Stimulated activated CD8-positive, alpha-beta memory T cell treated with anti-CD3 and anti-CD28 coated beads, Interleukin-12 subunit alpha, Interleukin-12 subunit beta, amount 100 ng/mL, for 24 hours (primary cell): ENCODE measurements around the gene LRRC8A.
"Not testable (repeated sequence)": the region's sequence is repeated elsewhere in the genome, so short reads cannot be mapped to it uniquely, and the experiment has no call there.

Experiments
- DNase-seq: peaks from one replicate; pipeline ENCODE4 v3.0.0-alpha.2; 2020; ENCODE audit errors: extremely low read depth

The LRRC8A gene

GRCh38 chr9:128881884-128882676 lies at the start of gene LRRC8A, which contains the start of gene KYAT1:
LRRC8A (plus strand) TSS chr9:128882133; CDS start chr9:128907165, 25,032 bp downstream.
KYAT1 (minus strand) TSS chr9:128881950; CDS start chr9:128845405, 36,545 bp downstream.
- DNase-seq: peak; percentile 91

GRCh38 chr9:128833696-128834095 lies 48.2 kb upstream of the LRRC8A start:
- DNase-seq: no peak

- DNase-seq: no peak
Observed at GRCh38 chr9:128835246-128836210, 46.4 kb upstream of the LRRC8A start.

DNA sequence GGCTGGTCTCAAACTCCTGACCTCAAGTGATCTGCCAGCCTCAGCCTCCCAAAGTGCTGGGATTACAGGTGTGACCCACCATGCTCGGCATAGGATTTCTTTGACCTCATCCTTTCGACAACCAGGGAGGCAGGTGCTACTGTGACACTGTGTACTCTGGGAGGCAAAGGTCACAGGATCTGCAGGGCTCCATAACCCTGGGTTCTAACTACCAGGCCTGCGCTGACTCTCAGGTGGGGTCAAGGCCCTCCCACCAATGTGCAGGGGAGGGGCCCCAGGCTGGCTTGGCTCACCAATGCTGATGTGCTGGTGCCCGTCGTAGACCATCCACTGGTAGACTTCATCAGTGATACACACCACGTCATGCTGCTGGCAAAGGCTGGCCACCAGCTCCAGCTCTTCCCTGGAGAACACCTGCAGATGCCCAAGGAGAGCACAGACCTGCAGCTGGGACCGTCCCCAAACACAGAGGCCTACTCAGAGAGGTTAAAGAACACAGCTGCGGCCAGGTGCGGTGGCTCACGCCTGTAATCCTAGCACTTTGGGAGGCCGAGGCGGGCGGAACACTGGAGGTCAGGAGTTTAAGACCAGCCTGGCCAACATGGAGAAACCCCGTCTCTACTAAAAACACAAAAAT lies 45.3 kb upstream of the LRRC8A start:
- DNase-seq: no peak

GRCh38 chr9:128838338-128838737 lies 43.6 kb upstream of the LRRC8A start:
- DNase-seq: no peak

- no peak for DNase-seq
Observed at GRCh38 chr9:128840524-128840923, 41.4 kb upstream of the LRRC8A start.

DNA sequence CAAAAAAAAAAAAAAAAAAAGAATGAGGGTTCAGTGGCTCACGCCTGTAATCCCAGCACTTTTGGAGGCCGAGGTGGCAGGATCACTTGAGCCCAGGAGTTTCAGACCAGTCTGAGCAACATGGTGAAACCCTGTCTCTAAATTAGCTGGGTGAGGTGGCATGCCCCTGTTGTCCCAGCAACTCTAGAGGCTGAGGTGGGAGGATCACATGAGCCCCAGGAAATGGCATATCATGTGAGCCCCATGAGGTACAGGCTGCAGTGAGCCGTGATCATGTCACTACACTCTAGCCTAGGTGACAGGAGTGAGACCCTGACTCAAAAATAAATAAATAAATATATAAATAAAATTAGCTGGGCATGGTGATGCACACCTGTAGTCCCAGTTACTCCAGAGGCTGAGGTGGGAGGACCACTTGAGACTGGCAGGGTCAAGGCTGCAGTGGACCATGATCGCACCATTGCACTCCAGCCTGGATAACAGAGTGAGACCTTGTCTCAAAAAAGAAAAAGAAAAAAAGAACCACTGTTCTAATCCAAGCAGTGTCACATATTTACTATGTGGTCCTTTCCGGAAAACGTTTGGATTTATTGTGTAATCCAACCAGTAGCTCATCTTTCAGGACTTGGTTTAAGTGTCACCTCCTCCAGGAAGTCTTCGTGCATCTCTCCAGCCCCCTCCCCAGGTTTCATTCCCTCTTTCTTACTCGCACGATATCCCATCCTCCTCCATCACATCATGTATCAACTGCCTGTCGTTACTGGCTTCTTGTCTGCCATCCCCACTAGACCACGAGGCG lies 40.0 kb upstream of the LRRC8A start:
- no peak for DNase-seq

- DNase-seq: not testable (repeated sequence)
Observed at GRCh38 chr9:128843171-128843570, 38.8 kb upstream of the LRRC8A start.

GRCh38 chr9:128845186-128845931 lies 36.6 kb upstream of the LRRC8A start:
- DNase-seq: no peak

DNA sequence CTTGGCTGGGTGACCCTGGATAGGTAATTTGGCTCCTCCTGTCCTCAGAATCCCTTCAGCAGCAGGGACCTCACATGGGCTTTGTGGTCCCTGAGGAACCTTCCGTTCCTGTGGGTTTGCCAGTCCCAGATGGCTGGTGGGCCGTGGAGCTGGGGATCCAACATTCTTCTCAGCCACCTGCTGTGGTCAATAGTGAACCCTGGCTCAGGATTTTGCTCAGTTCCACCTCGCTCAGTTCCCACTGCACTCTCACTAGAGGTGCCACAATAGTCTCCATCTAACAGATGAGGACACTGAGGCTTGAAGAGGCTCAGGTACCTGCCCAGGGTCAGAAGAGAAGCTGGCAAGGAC lies 35.3 kb upstream of the LRRC8A start:
- no peak for DNase-seq

GRCh38 chr9:128847803-128848202 lies 34.1 kb upstream of the LRRC8A start:
- no peak for DNase-seq

GRCh38 chr9:128851024-128851423 lies 30.9 kb upstream of the LRRC8A start:
- DNase-seq: not testable (repeated sequence)

GRCh38 chr9:128851779-128852600 lies 29.9 kb upstream of the LRRC8A start:
- not testable (repeated sequence) for DNase-seq

GRCh38 chr9:128852646-128853045 lies 29.3 kb upstream of the LRRC8A start:
- not testable (repeated sequence) for DNase-seq

DNA sequence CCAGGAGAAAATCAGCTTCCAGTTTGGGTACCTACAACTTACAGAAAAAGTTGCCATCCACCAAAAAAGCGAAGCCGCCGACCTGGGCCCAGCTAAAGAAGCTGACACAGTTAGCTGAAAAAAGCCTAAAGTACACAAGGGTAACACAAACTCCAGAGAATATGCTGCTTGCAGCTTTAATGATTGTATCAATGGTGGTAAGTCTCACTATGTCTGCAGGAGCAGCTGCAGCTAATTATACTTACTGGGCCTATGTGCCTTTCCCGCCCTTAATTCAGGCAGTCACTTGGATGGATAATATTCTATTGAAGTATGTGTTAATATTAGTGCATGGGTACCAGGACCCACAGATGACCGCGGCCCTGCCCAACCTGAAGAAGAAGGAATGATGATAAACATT lies 27.5 kb upstream of the LRRC8A start:
- not testable (repeated sequence) for DNase-seq

DNA sequence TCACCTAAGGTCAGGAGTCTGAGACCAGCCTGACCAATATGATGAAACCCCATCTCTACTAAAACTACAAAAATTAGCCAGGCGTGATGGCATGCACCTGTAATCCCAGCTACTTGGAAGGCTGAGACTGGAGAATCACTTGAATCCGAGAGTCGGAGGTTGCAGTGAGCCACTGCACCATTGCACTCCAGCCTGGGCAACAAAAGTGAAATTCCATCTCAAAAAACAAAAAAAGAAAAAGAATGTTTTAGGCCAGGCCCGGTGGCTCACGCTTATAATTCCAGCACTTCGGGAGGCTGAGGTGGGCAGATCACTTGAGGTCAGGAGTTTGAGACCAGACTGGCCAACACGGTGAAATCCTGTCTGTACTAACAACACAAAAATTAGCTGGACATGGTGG lies 23.5 kb upstream of the LRRC8A start:
- DNase-seq: not testable (repeated sequence)

GRCh38 chr9:128860937-128861336 lies 21.0 kb upstream of the LRRC8A start:
- DNase-seq: no peak

GRCh38 chr9:128861501-128861900 lies 20.4 kb upstream of the LRRC8A start:
- DNase-seq: no peak

DNA sequence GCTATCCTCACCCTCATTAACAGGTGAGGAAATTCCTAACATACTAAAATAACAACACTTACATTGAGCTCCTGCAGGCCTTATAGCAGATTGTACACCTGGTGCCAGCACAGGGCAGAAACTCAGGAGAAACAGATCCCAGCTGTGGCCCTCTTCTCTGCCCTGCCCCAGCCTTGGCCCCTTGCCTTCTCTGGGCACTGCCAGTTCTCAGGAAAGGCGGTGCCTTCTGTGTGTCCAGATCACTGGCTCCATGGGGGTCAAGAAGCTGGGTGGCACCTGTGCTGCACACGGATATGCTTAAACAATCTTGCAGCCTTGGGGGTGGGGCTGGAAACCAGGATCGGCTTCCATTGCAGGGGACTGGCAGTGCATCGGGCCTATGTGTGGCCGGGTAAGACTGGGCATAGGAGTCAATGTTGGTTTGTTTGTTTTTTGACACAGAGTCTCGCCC lies 19.5 kb upstream of the LRRC8A start:
- no peak for DNase-seq
